ENCODE results near the gene ABCC8.

ABCC8 gene

GRCh38 chr11:17476317-17477083, at the start of gene ABCC8:
ABCC8 (minus strand) TSS chr11:17476845; CDS start chr11:17476776, 69 bp downstream.
- no peak for DNase-seq (ENCODE audit: low spot score)

- DNase-seq (ENCODE audit: low spot score) = no peak
These were observed 49.7 kb upstream of the ABCC8 start for GRCh38 chr11:17526326-17526725.

GRCh38 chr11:17525570-17525969, 48.9 kb upstream of the ABCC8 start:
- no peak for DNase-seq (ENCODE audit: low spot score)

GRCh38 chr11:17524221-17524620, 47.6 kb upstream of the ABCC8 start:
- DNase-seq (ENCODE audit: low spot score) = no peak

- DNase-seq (ENCODE audit: low spot score) = no peak
These were observed 46.0 kb upstream of the ABCC8 start for GRCh38 chr11:17522655-17523054.

GRCh38 chr11:17521106-17521900, 44.7 kb upstream of the ABCC8 start:
- DNase-seq (ENCODE audit: low spot score) = no peak

GRCh38 chr11:17519061-17519885, 42.6 kb upstream of the ABCC8 start:
- DNase-seq (ENCODE audit: low spot score) = no peak

GRCh38 chr11:17518366-17518765, 41.7 kb upstream of the ABCC8 start:
- no peak for DNase-seq (ENCODE audit: low spot score)

- DNase-seq (ENCODE audit: low spot score) = no peak
These were observed 40.5 kb upstream of the ABCC8 start for GRCh38 chr11:17517186-17517585.

GRCh38 chr11:17516551-17517150, 40.0 kb upstream of the ABCC8 start:
- DNase-seq (ENCODE audit: low spot score) = no peak

GRCh38 chr11:17515443-17516176, 39.0 kb upstream of the ABCC8 start:
- DNase-seq (ENCODE audit: low spot score) = no peak

GRCh38 chr11:17514476-17514875, 37.8 kb upstream of the ABCC8 start:
- DNase-seq (ENCODE audit: low spot score) = no peak

GRCh38 chr11:17513853-17514252, 37.2 kb upstream of the ABCC8 start:
- no peak for DNase-seq (ENCODE audit: low spot score)

GRCh38 chr11:17512101-17512500, 35.5 kb upstream of the ABCC8 start:
- no peak for DNase-seq (ENCODE audit: low spot score)

GRCh38 chr11:17511571-17511970, 34.9 kb upstream of the ABCC8 start:
- DNase-seq (ENCODE audit: low spot score) = no peak

- no peak for DNase-seq (ENCODE audit: low spot score)
These were observed 34.0 kb upstream of the ABCC8 start for GRCh38 chr11:17510507-17511206.

- DNase-seq (ENCODE audit: low spot score) = no peak
These were observed 32.1 kb upstream of the ABCC8 start for GRCh38 chr11:17508791-17509190.

- no peak for DNase-seq (ENCODE audit: low spot score)
These were observed 31.7 kb upstream of the ABCC8 start for GRCh38 chr11:17508306-17508705.

GRCh38 chr11:17507773-17508172, 31.1 kb upstream of the ABCC8 start:
- no peak for DNase-seq (ENCODE audit: low spot score)

GRCh38 chr11:17506942-17507341, 30.3 kb upstream of the ABCC8 start:
- no peak for DNase-seq (ENCODE audit: low spot score)

GRCh38 chr11:17506314-17506713, 29.7 kb upstream of the ABCC8 start:
- no peak for DNase-seq (ENCODE audit: low spot score)

Data from AG08395 (cell line).